GM21423 (cell line): ENCODE measurements around the gene UNC50.

Experiments used
- ATAC-seq: cut with Tn5 transposase; IDR thresholded peaks from one replicate; pipeline ENCODE4 v1.9.1; 2021; ENCODE audit warnings: mild to moderate bottlenecking, moderate library complexity; ENCODE audit not compliant: unreplicated experiment

Gene UNC50, protein sequence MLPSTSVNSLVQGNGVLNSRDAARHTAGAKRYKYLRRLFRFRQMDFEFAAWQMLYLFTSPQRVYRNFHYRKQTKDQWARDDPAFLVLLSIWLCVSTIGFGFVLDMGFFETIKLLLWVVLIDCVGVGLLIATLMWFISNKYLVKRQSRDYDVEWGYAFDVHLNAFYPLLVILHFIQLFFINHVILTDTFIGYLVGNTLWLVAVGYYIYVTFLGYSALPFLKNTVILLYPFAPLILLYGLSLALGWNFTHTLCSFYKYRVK

GRCh38 chr2:98608116-98608961 is at the start of gene UNC50, which contains the start of gene COA5:
Gene UNC50 (plus strand): TSS chr2:98608589. CDS start chr2:98609760, 1,171 bp downstream.
Gene COA5 (minus strand): TSS chr2:98608512. CDS start chr2:98608405, 107 bp downstream.
- peak; percentile 86 for ATAC-seq

GRCh38 chr2:98558852-98559530 is 49.4 kb upstream of the UNC50 start:
- no peak for ATAC-seq

DNA sequence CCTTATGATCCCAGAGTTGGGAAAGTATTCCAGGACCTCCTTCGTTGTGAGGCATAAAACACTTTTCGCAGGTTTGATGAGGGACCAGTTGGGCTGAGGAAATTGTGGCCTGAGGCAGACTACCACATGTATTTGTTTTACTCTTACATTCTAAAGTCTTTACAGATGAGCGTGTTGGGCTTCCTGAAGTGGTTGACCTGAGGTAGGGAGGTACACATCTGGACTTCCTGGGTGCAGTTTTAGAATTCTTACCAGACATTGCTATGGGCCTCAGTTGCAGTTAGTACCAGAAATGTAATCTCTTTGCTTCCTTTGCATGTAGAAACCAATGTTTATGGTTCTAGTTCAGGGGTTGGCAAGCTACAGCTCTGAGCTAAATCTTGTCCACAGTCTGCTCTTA is 48.8 kb upstream of the UNC50 start:
- ATAC-seq, result no peak

- ATAC-seq, result no peak
These were observed 48.1 kb upstream of the UNC50 start for GRCh38 chr2:98560256-98560771.

DNA sequence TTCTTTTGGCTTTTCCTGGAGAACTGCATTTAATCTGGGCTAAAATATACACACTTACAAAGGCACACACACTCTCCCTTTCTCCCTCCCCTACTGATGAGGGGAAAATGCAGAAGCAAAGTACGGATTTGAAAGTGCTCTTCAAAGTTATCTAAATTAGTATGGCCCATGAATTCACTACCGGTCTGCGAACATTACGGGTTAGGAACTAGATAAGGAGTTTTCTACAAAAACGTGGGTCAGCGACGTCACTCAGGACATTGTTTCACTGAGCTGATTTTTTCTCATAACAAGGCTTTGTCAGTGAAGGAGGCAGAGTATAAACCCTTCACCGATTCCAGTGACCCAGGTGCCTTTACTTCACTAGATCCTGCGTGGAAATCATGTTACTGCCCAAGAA is 47.4 kb upstream of the UNC50 start:
- ATAC-seq, result no peak

DNA sequence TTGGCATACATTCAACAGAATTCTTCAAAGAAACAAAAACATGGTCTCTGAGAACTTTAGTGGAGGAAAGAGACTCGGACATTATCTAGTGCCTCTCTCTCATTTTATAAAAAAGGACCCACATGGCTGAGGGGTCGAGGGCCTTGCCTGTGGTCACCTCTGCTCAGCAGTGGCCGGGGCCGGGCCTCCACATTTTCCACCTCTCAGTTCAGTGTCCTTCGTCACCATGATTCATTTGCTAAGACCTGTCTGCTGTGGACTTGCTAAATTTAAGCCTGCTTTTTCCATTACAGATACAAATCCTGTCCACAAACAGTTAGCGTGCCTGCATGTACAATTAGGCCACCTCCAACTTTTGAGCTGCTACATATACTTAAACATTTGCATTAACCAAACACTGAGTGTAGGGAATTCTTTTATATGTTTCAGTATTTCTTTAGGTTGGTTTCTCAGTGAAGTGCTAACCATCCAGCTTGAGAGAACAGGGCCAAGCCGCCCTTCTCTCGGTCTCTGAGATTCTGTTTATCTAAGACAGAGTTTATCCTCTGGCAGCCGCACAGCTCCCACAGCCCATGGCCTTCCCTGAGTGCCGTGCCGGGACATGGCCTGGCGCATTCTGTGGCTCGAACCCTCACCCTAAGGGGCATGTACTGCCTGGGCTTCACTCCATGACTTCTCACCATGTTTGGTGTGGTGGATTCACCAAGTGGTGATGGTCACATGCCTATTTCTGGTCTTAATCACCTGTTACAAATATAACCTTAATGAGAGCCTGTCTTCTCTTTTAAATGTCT is 46.3 kb upstream of the UNC50 start:
- ATAC-seq, result no peak

- ATAC-seq, result no peak
These were observed 45.0 kb upstream of the UNC50 start for GRCh38 chr2:98563394-98563793.

DNA sequence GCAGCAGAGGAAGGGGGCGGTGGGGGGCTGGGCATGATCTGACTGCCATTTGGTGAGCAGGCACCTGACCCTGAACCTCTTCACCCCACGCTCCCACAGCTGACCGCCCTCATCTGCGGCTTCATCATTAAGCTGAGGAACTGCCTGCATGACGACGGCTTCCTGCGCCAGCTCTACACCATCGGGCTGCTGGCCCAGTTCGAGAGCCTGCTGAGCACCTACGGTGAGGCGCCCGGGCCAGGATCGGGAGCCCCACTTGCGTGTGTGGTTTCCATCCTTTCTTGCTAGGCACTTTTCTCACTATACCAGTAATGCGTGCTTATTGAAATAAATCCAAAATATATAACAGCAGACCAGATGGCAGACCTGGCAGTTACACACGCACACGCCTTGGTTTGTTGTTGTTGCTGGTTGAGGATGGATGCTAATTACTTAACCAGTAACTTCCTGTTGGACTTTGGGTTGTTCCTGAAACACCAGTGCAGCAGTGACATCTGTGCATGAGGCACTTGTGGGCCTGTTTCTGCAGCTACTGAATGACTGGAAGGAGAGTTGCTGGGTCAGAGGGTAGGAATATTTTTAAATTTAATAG is 43.8 kb upstream of the UNC50 start:
- no peak for ATAC-seq

DNA sequence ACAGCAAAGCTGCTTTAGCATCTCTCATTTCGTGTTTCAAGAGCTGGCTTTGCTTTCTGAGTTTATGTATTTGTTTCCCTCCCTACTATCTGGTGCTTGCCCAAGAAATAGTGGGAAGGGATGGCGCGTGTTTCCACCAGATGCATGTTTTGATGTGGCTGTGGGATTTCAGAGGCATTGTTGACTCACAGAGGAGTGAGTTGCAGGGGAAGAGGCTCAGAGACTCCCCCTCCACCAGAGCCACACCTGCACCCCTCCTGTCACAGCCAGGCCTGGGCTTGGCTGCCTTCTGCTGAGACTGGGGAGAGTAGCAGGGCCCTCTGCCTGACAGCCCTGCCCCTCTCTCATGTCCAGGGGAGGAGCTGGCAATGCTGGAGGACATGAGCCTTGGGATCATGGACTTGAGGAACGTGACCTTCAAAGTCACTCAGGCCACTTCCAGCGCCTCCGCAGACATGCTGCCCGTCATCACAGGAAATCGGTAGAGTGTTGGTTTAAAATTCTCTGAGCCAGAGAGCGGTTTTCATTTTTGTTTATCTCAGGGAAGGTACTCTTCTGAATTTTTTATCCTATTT is 43.0 kb upstream of the UNC50 start:
- no peak for ATAC-seq

DNA sequence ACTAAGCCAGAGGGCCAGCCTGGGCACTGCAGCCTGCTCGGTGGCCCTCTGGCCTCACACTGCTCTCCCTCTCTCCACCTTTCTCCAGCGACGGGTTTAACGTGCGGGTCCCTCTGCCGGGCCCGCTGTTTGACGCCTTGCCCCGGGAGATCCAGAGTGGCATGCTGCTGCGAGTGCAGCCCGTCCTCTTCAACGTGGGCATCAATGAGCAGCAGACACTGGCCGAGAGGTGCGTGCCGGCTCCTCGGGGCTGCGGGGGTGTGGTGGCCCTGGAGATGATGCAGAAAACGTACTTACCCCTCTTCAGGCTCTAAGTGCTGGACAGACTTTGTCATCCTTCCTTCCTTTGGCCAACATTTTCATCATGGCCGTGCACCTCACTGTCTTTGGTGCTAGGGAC is 42.4 kb upstream of the UNC50 start:
- ATAC-seq, result no peak

- ATAC-seq, result no peak
These were observed 40.0 kb upstream of the UNC50 start for GRCh38 chr2:98568161-98568956.

- no peak for ATAC-seq
These were observed 39.1 kb upstream of the UNC50 start for GRCh38 chr2:98569197-98569793.

DNA sequence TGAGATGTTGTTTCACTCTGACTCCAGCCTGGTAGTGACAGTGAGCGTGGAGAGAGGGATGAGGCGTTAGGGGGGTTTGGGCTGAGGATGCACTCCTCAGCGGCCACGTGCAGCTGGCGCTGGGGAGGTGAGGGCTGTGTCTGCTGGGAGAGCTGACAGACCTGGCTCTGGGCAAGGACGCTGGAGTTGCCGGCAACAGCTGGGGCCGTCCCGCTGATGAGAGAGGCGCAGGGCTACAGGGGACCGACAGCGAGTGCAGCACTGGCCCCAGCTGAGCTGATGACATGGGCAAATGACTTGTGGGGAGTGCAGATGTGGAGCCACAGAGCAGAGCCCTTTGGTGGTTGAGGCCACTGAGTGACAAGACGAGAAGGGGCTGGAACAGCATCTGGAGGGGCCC is 38.5 kb upstream of the UNC50 start:
- no peak for ATAC-seq

- ATAC-seq, result no peak
These were observed 38.0 kb upstream of the UNC50 start for GRCh38 chr2:98570356-98570755.

GRCh38 chr2:98571121-98571701 is 37.2 kb upstream of the UNC50 start:
- ATAC-seq, result no peak

GRCh38 chr2:98571796-98572195 is 36.6 kb upstream of the UNC50 start:
- ATAC-seq, result no peak

- no peak for ATAC-seq
These were observed 36.2 kb upstream of the UNC50 start for GRCh38 chr2:98572211-98572610.

DNA sequence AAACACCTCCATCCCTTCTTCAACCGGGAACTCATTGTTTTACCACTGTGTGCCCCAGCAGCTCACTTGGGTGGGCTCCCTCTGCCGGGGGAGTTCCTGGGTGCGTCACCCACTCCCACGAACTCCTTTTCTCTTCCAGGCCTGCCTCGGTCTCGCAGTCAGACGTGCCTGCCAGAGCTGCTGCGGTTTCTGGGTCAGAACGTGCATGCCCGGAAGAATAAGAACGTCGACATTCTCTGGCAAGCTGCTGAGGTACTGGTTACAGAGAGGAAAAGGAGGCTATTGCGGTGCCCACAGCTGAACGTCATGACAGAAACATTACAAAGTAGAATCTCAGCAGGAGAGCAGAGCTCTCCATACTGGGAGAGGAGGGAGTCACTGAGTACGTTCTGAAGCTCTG is 35.7 kb upstream of the UNC50 start:
- ATAC-seq, result no peak
